IMR-90 (cell line): ENCODE data around the gene PRELP. TPM values are rescaled to one million over a fixed set of nuclear protein-coding genes. Genes with fewer than 3 reads are reported as not detected.

Source experiments
- ATAC-seq: fragments of 200-7000 bp; cut with Tn5 transposase; 2 replicates; pipeline ENCODE4 v1.9.1; 2020; ENCODE audit warnings: low read depth, mild to moderate bottlenecking, moderate library complexity
- BruUV-seq: library from RNA; stranded (reverse); fragments of 400-500 nt; replicated peaks from 2 replicates; lab custom pipeline; 2021; lab: Mats Ljungman, UMichigan
- CTCF ChIA-PET: fragments of 300-600 bp; formaldehyde crosslinking; extraction: SDS; loops from one replicate; lab custom pipeline; 2021; ENCODE audit warnings: antibody characterized with exemption; lab: Yijun Ruan, JAX
- POLR2A ChIA-PET: fragments of 300-600 bp; sonication (Branson Sonifier 250); formaldehyde crosslinking; loops from one replicate; lab custom pipeline; 2022; ENCODE audit warnings: antibody characterized with exemption; ENCODE audit not compliant: unreplicated experiment; lab: Charles Lee
- DNase-seq: peaks from one replicate; pipeline ENCODE4 v3.0.0; 2013
- H2AFZ ChIP-seq: replicated peaks from 2 replicates; pipeline ENCODE3; 2013; ENCODE audit warnings: low read length, mild to moderate bottlenecking; ENCODE audit not compliant: poor library complexity
- H2AK5ac ChIP-seq: 2 replicates; pipeline ENCODE4 v1.6.1; 2013; ENCODE audit warnings: low read depth, low read length, inconsistent platforms
- H2AK9ac ChIP-seq: replicated peaks from 2 replicates; pipeline ENCODE3; 2013; ENCODE audit warnings: mild to moderate bottlenecking, low read depth, low read length, moderate library complexity; ENCODE audit not compliant: poor library complexity
- H2BK120ac ChIP-seq: 2 replicates; pipeline ENCODE4 v1.6.1; 2013; ENCODE audit warnings: low read depth, low read length, inconsistent platforms
- H2BK15ac ChIP-seq: 3 replicates; pipeline ENCODE4 v1.6.1; 2013; ENCODE audit warnings: low read depth, low read length, inconsistent platforms
- H2BK20ac ChIP-seq: 2 replicates; pipeline ENCODE4 v1.6.1; 2013; ENCODE audit warnings: low read depth, mild to moderate bottlenecking, inconsistent platforms, low read length, moderate library complexity
- H2BK5ac ChIP-seq: 2 replicates; pipeline ENCODE4 v1.6.1; 2013; ENCODE audit warnings: mild to moderate bottlenecking, low read depth, low read length, inconsistent platforms; ENCODE audit not compliant: poor library complexity, severe bottlenecking
- H3K14ac ChIP-seq: replicated peaks from 2 replicates; pipeline ENCODE4 v1.6.1; 2013; ENCODE audit warnings: low read depth, low read length, inconsistent platforms
- H3K18ac ChIP-seq: 2 replicates; pipeline ENCODE4 v1.6.1; 2013; ENCODE audit warnings: low read depth, low read length, control low read depth
- H3K23ac ChIP-seq: 2 replicates; pipeline ENCODE4 v1.6.1; 2013; ENCODE audit warnings: low read depth, low read length, inconsistent platforms
- H3K27ac ChIP-seq: 2 replicates; pipeline ENCODE4 v1.5.1; 2013; ENCODE audit warnings: mild to moderate bottlenecking, control low read depth, low read length; ENCODE audit not compliant: insufficient read depth
- H3K27me3 ChIP-seq: 2 replicates; pipeline ENCODE4 v1.6.1; 2013; ENCODE audit warnings: low read length; ENCODE audit not compliant: control insufficient read depth, insufficient read depth
- H3K36me3 ChIP-seq: 2 replicates; pipeline ENCODE4 v1.6.1; 2013; ENCODE audit warnings: low read length, mixed read lengths; ENCODE audit not compliant: control insufficient read depth, insufficient read depth
- H3K4ac ChIP-seq: 2 replicates; pipeline ENCODE4 v1.6.1; 2013; ENCODE audit warnings: low read depth, low read length, inconsistent platforms
- H3K4me1 ChIP-seq: 2 replicates; pipeline ENCODE4 v1.6.1; 2013; ENCODE audit warnings: low read length, mixed read lengths; ENCODE audit not compliant: control insufficient read depth, insufficient read depth
- H3K4me2 ChIP-seq: 2 replicates; pipeline ENCODE4 v1.6.1; 2013; ENCODE audit warnings: low read depth, mild to moderate bottlenecking, control low read depth, low read length, moderate library complexity
- H3K4me3 ChIP-seq: 2 replicates; pipeline ENCODE4 v1.5.1; 2013; ENCODE audit warnings: low read depth, mild to moderate bottlenecking, control low read depth, low read length, moderate library complexity; ENCODE audit not compliant: insufficient read depth
- H3K56ac ChIP-seq: 2 replicates; pipeline ENCODE4 v1.6.1; 2013; ENCODE audit warnings: low read length, inconsistent platforms; ENCODE audit not compliant: insufficient read depth; ENCODE audit errors: extremely low read depth
- H3K79me1 ChIP-seq, 2 experiments: 2 replicates each; pipeline ENCODE4 v1.6.1; 2013; ENCODE audit warnings: low read length in 2 of 2, inconsistent platforms in 1 of 2, low read depth in 1 of 2
- H3K9ac ChIP-seq: 2 replicates; pipeline ENCODE4 v1.6.1; 2013; ENCODE audit warnings: low read depth, low read length, control low read depth
- H3K9me1 ChIP-seq: 2 replicates; pipeline ENCODE4 v1.6.1; 2013; ENCODE audit warnings: low read length, inconsistent platforms; ENCODE audit not compliant: insufficient read depth
- H3K9me3 ChIP-seq: 2 replicates; pipeline ENCODE4 v1.6.1; 2013; ENCODE audit warnings: low read length; ENCODE audit not compliant: control insufficient read depth, insufficient read depth
- H4K20me1 ChIP-seq: 2 replicates; pipeline ENCODE4 v1.6.1; 2013; ENCODE audit warnings: low read length, inconsistent platforms; ENCODE audit not compliant: insufficient read depth
- H4K5ac ChIP-seq: 2 replicates; pipeline ENCODE4 v1.6.1; 2013; ENCODE audit warnings: mild to moderate bottlenecking, low read depth, low read length, control low read depth
- H4K8ac ChIP-seq, 2 experiments: 2 replicates each; pipeline ENCODE4 v1.6.1; 2013; ENCODE audit warnings: low read depth in 2 of 2, low read length in 2 of 2, control low read depth in 1 of 2, inconsistent platforms in 1 of 2
- H4K91ac ChIP-seq: 2 replicates; pipeline ENCODE4 v1.6.1; 2013; ENCODE audit warnings: low read depth, low read length, inconsistent platforms; ENCODE audit not compliant: insufficient read depth
- CTCF ChIP-seq: conservative IDR thresholded peaks from 2 replicates; pipeline ENCODE4 v1.5.1; 2012; ENCODE audit warnings: mild to moderate bottlenecking, low read depth, low read length, improper control_type of control experiment
- FOS ChIP-seq: fragments of 150-350 bp; IDR thresholded peaks from 2 replicates; pipeline ENCODE4 v1.6.1; 2016; ENCODE audit warnings: low read depth, low read length
- WGBS, 2 experiments: methylation state at CpG; one replicate each; pipeline versions ENCODE4 v1.1.5 to v1.1.7; 2013; ENCODE audit warnings: missing lambda C conversion rate in 2 of 2; ENCODE audit not compliant: insufficient read length in 1 of 2; ENCODE audit errors: extremely low coverage in 2 of 2; 5-methylcytosine and 5-hydroxymethylcytosine counted together
- dilution Hi-C: fragments of 300-500 bp; cut with HindIII; formaldehyde crosslinking; loops from one replicate; pipeline ENCODE4 v1.14.3; 2018; ENCODE audit warnings: low sequenced_read_pairs; ENCODE audit not compliant: unreplicated experiment
- in situ Hi-C: fragments of 300-500 bp; cut with MboI; formaldehyde crosslinking; loops from 3 replicates; pipeline ENCODE4 v1.14.3; 2019; ENCODE audit warnings: low sequenced_read_pairs, inconsistent platforms, mixed read lengths
- intact Hi-C: fragments of 100-400 bp; cut with micrococcal nuclease; formaldehyde crosslinking; loops from 2 replicates; pipeline ENCODE4 v1.10.0; 2022
- polyA plus RNA-seq, 3 experiments: library from polyadenylated mRNA; depleted of rRNA; stranded (reverse); fragments of >200 nt; gene quantifications; 2 replicates each; pipeline ENCODE4 v1.2.3, GENCODE V29; 2012; ENCODE audit warnings: low replicate concordance in 1 of 3
- total RNA-seq: library from RNA; depleted of rRNA; stranded (reverse); fragments of >200 nt; gene quantifications from 2 replicates; pipeline ENCODE4 v1.2.3, GENCODE V29; 2012

The PRELP gene
- total and polyA plus RNA-seq, 2 of the 4 experiments (the other 2 are of a cell fraction) = 0.56 TPM; not detected in 1

- Histone ChIP-seq H2AK9ac (peak overlapping the region; percentile 65), H3K14ac (peak overlapping the region; percentile 62), H3K4me2 (no peak overlapping the region), H3K9me1 (peaks cover 22% of the 10 kb centered on the region), H3K27me3 (no peaks in the 10 kb centered on the region), H3K4ac (peak overlapping the region; percentile 53), H2AFZ (peak overlapping the region; percentile 76), H3K27ac (no peak overlapping the region; the same call in 1 of the 2 replicates), H3K23ac (no peak overlapping the region), H2BK5ac (peak overlapping the region; percentile 30), H2AK5ac (peak overlapping the region; percentile 76), H3K79me1 (peaks cover 0 to 6% of the 10 kb centered on the region in 2 experiments; a peak in 1 of 4 replicates), H3K9ac (no peak overlapping the region), H3K56ac (no peak overlapping the region), H3K18ac (no peak overlapping the region), H2BK20ac (0 out of 2 replicates have a peak overlapping the region, but pooled peaks have one; percentile 40), H2BK15ac (peak overlapping the region; percentile 6; the same call in 1 of the 3 replicates), H3K4me1 (peaks cover 11% of the 10 kb centered on the region), H4K8ac (peak overlapping the region; percentile 52 to 58; a peak in 2 of 4 replicates), H4K20me1 (no peaks in the 10 kb centered on the region), H3K9me3 (no peaks in the 10 kb centered on the region), H2BK120ac (peak overlapping the region; percentile 74), H3K36me3 (no peaks in the 10 kb centered on the region), H4K5ac (no peak overlapping the region), H4K91ac (peak overlapping the region; percentile 41), H3K4me3 (no peak overlapping the region)
- CTCF ChIA-PET = no interaction called here
- in situ Hi-C loops = no loop called here
- POLR2A ChIA-PET = no interaction called here
- DNase-seq (no peak), ATAC-seq (no peak)
- WGBS, 2 experiments = 86% methylated on average over 3 of the region's 6 CpGs; no CpG with 5 or more reads in 1 of the 2 experiments
- intact Hi-C loops = no loop called here
- TF ChIP-seq FOS (no peak), CTCF (no peak)
- no TSS peak for BruUV-seq
- dilution Hi-C loops = no loop called here
Observed at GRCh38 chr1:203519896-203520295, 44.3 kb downstream of the PRELP start.
